Endothelial cell of umbilical vein (primary cell): ENCODE results near the gene ICAM1. TPM values are rescaled to one million over a fixed set of nuclear protein-coding genes. Genes with fewer than 3 reads are reported as not detected.

Experiments used
- BruUV-seq: library from RNA; stranded (reverse); fragments of 400-500 nt; replicated peaks from 2 replicates; lab custom pipeline; 2021; lab: Mats Ljungman, UMichigan
- CTCF ChIA-PET: fragments of 300-600, 350-600 bp; sonication (Branson Sonifier 250); formaldehyde crosslinking; loops from one replicate; lab custom pipeline; 2021; ENCODE audit warnings: antibody characterized with exemption, inconsistent platforms; lab: Charles Lee
- POLR2A ChIA-PET: fragments of 300-600, 350-600 bp; sonication (Branson Sonifier 250); formaldehyde crosslinking; loops from one replicate; lab custom pipeline; 2021; ENCODE audit warnings: antibody characterized with exemption, inconsistent platforms; lab: Charles Lee
- DNase-seq: peaks from one replicate; pipeline ENCODE4 v3.0.0-alpha.2; 2011; ENCODE audit warnings: low read depth, low spot score
- FAIRE-seq: peaks from 2 replicates; lab custom pipeline; 2011; peaks lifted over from hg19 to GRCh38; lab: Jason Lieb, UNC
- H2AFZ ChIP-seq: 2 replicates; pipeline ENCODE4 v1.6.0; 2012; ENCODE audit warnings: low read depth, low read length, control low read depth, inconsistent platforms
- H3K27ac ChIP-seq: 2 replicates; pipeline ENCODE4 v1.5.1; 2011; ENCODE audit warnings: low read depth, mild to moderate bottlenecking, control low read depth, low read length, moderate library complexity; ENCODE audit not compliant: insufficient read depth
- H3K27me3 ChIP-seq, 2 experiments: 2 replicates each; pipeline versions ENCODE4 v1.6.0 to v1.6.1; 2011; ENCODE audit warnings: low read length in 2 of 2, mixed read lengths in 1 of 2; ENCODE audit not compliant: control insufficient read depth in 2 of 2, insufficient read depth in 2 of 2
- H3K36me3 ChIP-seq, 2 experiments: 2 replicates in 1 of 2; 3 replicates in 1 of 2; pipeline ENCODE4 v1.5.1; 2011; ENCODE audit warnings: low read length in 2 of 2, mild to moderate bottlenecking in 1 of 2, moderate library complexity in 1 of 2; ENCODE audit not compliant: control insufficient read depth in 2 of 2, insufficient read depth in 2 of 2; ENCODE audit errors: extremely low read depth in 1 of 2
- H3K4me1 ChIP-seq: 3 replicates; pipeline ENCODE4 v1.5.1; 2011; ENCODE audit warnings: mild to moderate bottlenecking, low read length; ENCODE audit not compliant: control insufficient read depth, insufficient read depth; ENCODE audit errors: extremely low read depth
- H3K4me2 ChIP-seq: 2 replicates; pipeline ENCODE4 v1.6.1; 2011; ENCODE audit warnings: low read length, control low read depth, mixed read lengths; ENCODE audit not compliant: insufficient read depth
- H3K4me3 ChIP-seq, 3 experiments: fragments of 200-600 bp in 1 of 3; sonication (generic), shearing (Covaris generic) in 1 of 3; replicated peaks in 1 of 3; 2 replicates each; pipeline ENCODE4 v1.5.1; 2011 to 2016; ENCODE audit warnings: control low read depth in 3 of 3, low read length in 3 of 3, mild to moderate bottlenecking in 2 of 3, inconsistent platforms in 1 of 3, low read depth in 1 of 3, moderate library complexity in 1 of 3; ENCODE audit not compliant: insufficient read depth in 1 of 3
- H3K79me2 ChIP-seq: 2 replicates; pipeline ENCODE4 v1.6.0; 2012; ENCODE audit warnings: low read length, inconsistent platforms; ENCODE audit not compliant: control insufficient read depth, insufficient read depth
- H3K9ac ChIP-seq: replicated peaks from 2 replicates; pipeline ENCODE3; 2011; ENCODE audit warnings: low read length, control low read depth; ENCODE audit not compliant: insufficient read depth; ENCODE audit errors: extremely low read depth
- H3K9me1 ChIP-seq: replicated peaks from 3 replicates; pipeline ENCODE4 v1.6.0; 2011; ENCODE audit warnings: mild to moderate bottlenecking, low read length; ENCODE audit not compliant: control insufficient read depth, insufficient read depth; ENCODE audit errors: extremely low read depth
- H3K9me3 ChIP-seq: replicated peaks from 2 replicates; pipeline ENCODE4 v1.5.1; 2012; ENCODE audit warnings: low read length, inconsistent platforms; ENCODE audit not compliant: control insufficient read depth, insufficient read depth
- H4K20me1 ChIP-seq: replicated peaks from 2 replicates; pipeline ENCODE3; 2011; ENCODE audit warnings: mild to moderate bottlenecking, low read length; ENCODE audit not compliant: control insufficient read depth, insufficient read depth; ENCODE audit errors: extremely low read depth
- EZH2 ChIP-seq: IDR thresholded peaks from 2 replicates; pipeline ENCODE4 v1.6.1; 2012; ENCODE audit warnings: borderline replicate concordance, low read depth, mild to moderate bottlenecking, moderate library complexity, low read length, inconsistent platforms; ENCODE audit not compliant: severe bottlenecking
- GATA2 ChIP-seq: IDR thresholded peaks from 2 replicates; pipeline ENCODE4 v1.7.0; 2011; ENCODE audit warnings: low read depth, mild to moderate bottlenecking, moderate library complexity, mixed read lengths, low read length; ENCODE audit not compliant: insufficient read length, insufficient read depth
- MYC ChIP-seq: IDR thresholded peaks from one replicate; pipeline ENCODE4 v1.6.1; 2011; ENCODE audit warnings: mild to moderate bottlenecking, low read depth, low read length
- POLR2AphosphoS5 ChIP-seq: IDR thresholded peaks from 2 replicates; pipeline ENCODE4 v1.6.1; 2012; ENCODE audit warnings: low read depth, mild to moderate bottlenecking, control low read depth, low read length, moderate library complexity; ENCODE audit not compliant: insufficient read depth
- dilution Hi-C: fragments of 300-500 bp; cut with MboI; formaldehyde crosslinking; loops from one replicate; pipeline ENCODE4 v1.15.0; 2019; ENCODE audit warnings: low sequenced_read_pairs; ENCODE audit not compliant: extremely low pct_ligation_motif_present
- intact Hi-C: fragments of 100-400 bp; cut with micrococcal nuclease; formaldehyde crosslinking; loops from one replicate; pipeline ENCODE4 v1.10.0; 2022
- polyA plus RNA-seq, 4 experiments: library from polyadenylated mRNA; depleted of rRNA in 3 of 4; stranded (reverse) in 3 of 4; unstranded in 1 of 4; fragments of >200 nt; gene quantifications; 2 replicates each; pipeline versions ENCODE4 v1.2.1 to v1.2.3, GENCODE V29; 2011 to 2012; ENCODE audit warnings: missing spikeins in 1 of 4
- total RNA-seq: library from RNA; stranded (reverse); gene quantifications from 2 replicates; pipeline ENCODE4 v1.2.3, GENCODE V29; 2021
- TF ChIP-seq, protein P1 (sequence below), 2 donors: IDR thresholded peaks; 1 replicate in 1 of 2; 2 replicates in 1 of 2; pipeline ENCODE4 v1.5.1; 2011; ENCODE audit warnings: low read length in 2 of 2, mild to moderate bottlenecking in 2 of 2, moderate library complexity in 2 of 2, control low read depth in 1 of 2, inconsistent platforms in 1 of 2, low read depth in 1 of 2; ENCODE audit not compliant: insufficient read depth in 1 of 2; ENCODE audit errors: extremely low read depth in 1 of 2
- TF ChIP-seq, protein P2 (sequence below): IDR thresholded peaks from 2 replicates; pipeline ENCODE4 v1.6.1; 2011; ENCODE audit not compliant: insufficient read depth, insufficient read length

ICAM1 gene
- total and polyA plus RNA-seq, 2 donors (not counting 3 experiments of a cell fraction or from before 2014, with no cell fraction given) = 20.5 to 30.4 TPM

GRCh38 chr19:10231612-10232228 lies 39.2 kb upstream of the ICAM1 start:
- POLR2A ChIA-PET = no interaction called here
- no TSS peak for BruUV-seq
- no peak overlapping the region for H3K4me2 ChIP-seq
- H2AFZ ChIP-seq = no peak overlapping the region
- peaks cover 15% of the 10 kb centered on the region for H3K4me1 ChIP-seq
- FAIRE-seq = peak; percentile 48
- peak overlapping the region in 1 of 3 experiments; percentile 44 for H3K4me3 ChIP-seq
- no peaks in the 10 kb centered on the region for H3K36me3 ChIP-seq
- no peak for DNase-seq
- H3K9ac ChIP-seq = no peak overlapping the region
- H3K9me3 ChIP-seq = no peaks in the 10 kb centered on the region
- no peaks in the 10 kb centered on the region for H3K9me1 ChIP-seq
- H3K27me3 ChIP-seq = no peaks in the 10 kb centered on the region
- dilution Hi-C loops (no loop called here), intact Hi-C loops (loop anchor here (2.0 kb wide), 1 partner anchor 37 kb away; the partner anchor contains the start of gene DNMT1)
- CTCF ChIA-PET = interaction anchor here (0.6 to 2.2 kb wide), 4 partner anchors 9 to 124 kb away, joined by 3 to 10 read pairs (median 4); no protein-coding TSS in a partner anchor
- H3K79me2 ChIP-seq = no peaks in the 10 kb centered on the region
- no peak overlapping the region for H3K27ac ChIP-seq
- no peak for TF ChIP-seq GATA2
- TF ChIP-seq, protein P1, sequence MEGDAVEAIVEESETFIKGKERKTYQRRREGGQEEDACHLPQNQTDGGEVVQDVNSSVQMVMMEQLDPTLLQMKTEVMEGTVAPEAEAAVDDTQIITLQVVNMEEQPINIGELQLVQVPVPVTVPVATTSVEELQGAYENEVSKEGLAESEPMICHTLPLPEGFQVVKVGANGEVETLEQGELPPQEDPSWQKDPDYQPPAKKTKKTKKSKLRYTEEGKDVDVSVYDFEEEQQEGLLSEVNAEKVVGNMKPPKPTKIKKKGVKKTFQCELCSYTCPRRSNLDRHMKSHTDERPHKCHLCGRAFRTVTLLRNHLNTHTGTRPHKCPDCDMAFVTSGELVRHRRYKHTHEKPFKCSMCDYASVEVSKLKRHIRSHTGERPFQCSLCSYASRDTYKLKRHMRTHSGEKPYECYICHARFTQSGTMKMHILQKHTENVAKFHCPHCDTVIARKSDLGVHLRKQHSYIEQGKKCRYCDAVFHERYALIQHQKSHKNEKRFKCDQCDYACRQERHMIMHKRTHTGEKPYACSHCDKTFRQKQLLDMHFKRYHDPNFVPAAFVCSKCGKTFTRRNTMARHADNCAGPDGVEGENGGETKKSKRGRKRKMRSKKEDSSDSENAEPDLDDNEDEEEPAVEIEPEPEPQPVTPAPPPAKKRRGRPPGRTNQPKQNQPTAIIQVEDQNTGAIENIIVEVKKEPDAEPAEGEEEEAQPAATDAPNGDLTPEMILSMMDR (IDR thresholded peaks at IDR 0.05; ENCODE audit: extremely low read depth in 1 of 2, insufficient read depth in 1 of 2, low read depth in 1 of 2, low read length in 2 of 2) = no peak
- TF ChIP-seq MYC = no peak
- no peak for TF ChIP-seq POLR2AphosphoS5
- TF ChIP-seq, protein P2, sequence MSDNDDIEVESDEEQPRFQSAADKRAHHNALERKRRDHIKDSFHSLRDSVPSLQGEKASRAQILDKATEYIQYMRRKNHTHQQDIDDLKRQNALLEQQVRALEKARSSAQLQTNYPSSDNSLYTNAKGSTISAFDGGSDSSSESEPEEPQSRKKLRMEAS = no peak
- no peak for TF ChIP-seq EZH2
- H4K20me1 ChIP-seq = no peaks in the 10 kb centered on the region
